NCI-H1417 (cell line): ENCODE measurements around the gene ARL5B.

Source experiments
- DNase-seq, 3 experiments: peaks; one replicate each; lab custom pipeline; 2025; lab: John Stamatoyannopoulos, UW

Gene ARL5B

GRCh38 chr10:18658271-18659124 is 733 bp upstream of the ARL5B start:
- DNase-seq = peak in 1 of 3 experiments; percentile 10

- peak; percentile 21 to 75 (median 47) for DNase-seq
These were observed 746 bp downstream of the ARL5B start for GRCh38 chr10:18659819-18660535.

GRCh38 chr10:18660816-18661431 is 1.7 kb downstream of the ARL5B start:
- no peak for DNase-seq

GRCh38 chr10:18664841-18665478 is 5.7 kb downstream of the ARL5B start:
- DNase-seq = no peak

GRCh38 chr10:18665815-18666558 is 6.8 kb downstream of the ARL5B start:
- no peak for DNase-seq

- DNase-seq = no peak
These were observed 7.6 kb downstream of the ARL5B start for GRCh38 chr10:18666810-18667209.

GRCh38 chr10:18668026-18668425 is 8.8 kb downstream of the ARL5B start:
- no peak for DNase-seq

GRCh38 chr10:18675086-18675801 is 16.0 kb downstream of the ARL5B start:
- no peak for DNase-seq

GRCh38 chr10:18680754-18681153 is 21.5 kb downstream of the ARL5B start:
- no peak for DNase-seq

GRCh38 chr10:18681366-18681765 is 22.1 kb downstream of the ARL5B start:
- no peak for DNase-seq

- DNase-seq = no peak
These were observed 22.8 kb downstream of the ARL5B start for GRCh38 chr10:18681971-18682411.

- no peak for DNase-seq
These were observed 24.2 kb downstream of the ARL5B start for GRCh38 chr10:18683427-18683826.

- no peak for DNase-seq
These were observed 25.2 kb downstream of the ARL5B start for GRCh38 chr10:18684416-18684815.

GRCh38 chr10:18684953-18685352 is 25.7 kb downstream of the ARL5B start:
- DNase-seq = no peak

GRCh38 chr10:18685555-18685954 is 26.3 kb downstream of the ARL5B start:
- no peak for DNase-seq

GRCh38 chr10:18687195-18687594 is 28.0 kb downstream of the ARL5B start:
- no peak for DNase-seq

- DNase-seq = no peak
These were observed 28.5 kb downstream of the ARL5B start for GRCh38 chr10:18687706-18688105.

- DNase-seq = peak in 1 of 3 experiments; percentile 38
These were observed 30.3 kb downstream of the ARL5B start for GRCh38 chr10:18689498-18689897.

- DNase-seq = no peak
These were observed 31.3 kb downstream of the ARL5B start for GRCh38 chr10:18690541-18690940.
